Fibroblast of pulmonary artery (primary cell): ENCODE measurements around the gene LAMA4.

Source experiments
- DNase-seq: peaks from one replicate; pipeline ENCODE4 v3.0.0-alpha.2; 2010; ENCODE audit warnings: low read depth
- H3K4me3 ChIP-seq: replicated peaks from 2 replicates; pipeline ENCODE4 v1.5.1; 2011; ENCODE audit warnings: low read depth, mild to moderate bottlenecking, control low read depth, low read length, moderate library complexity
- CTCF ChIP-seq: IDR thresholded peaks from 2 replicates; pipeline ENCODE4 v1.5.1; 2011; ENCODE audit warnings: mild to moderate bottlenecking, control low read depth, low read length, inconsistent platforms; ENCODE audit errors: missing control alignments

The LAMA4 gene

GRCh38 chr6:112179631-112180030 is 74.7 kb downstream of the LAMA4 start:
- no peak overlapping the region for H3K4me3 ChIP-seq
- no peak for TF ChIP-seq CTCF
- DNase-seq = no peak

GRCh38 chr6:112178846-112179245 is 75.5 kb downstream of the LAMA4 start:
- no peak overlapping the region for H3K4me3 ChIP-seq
- no peak for DNase-seq
- TF ChIP-seq CTCF = no peak

DNA sequence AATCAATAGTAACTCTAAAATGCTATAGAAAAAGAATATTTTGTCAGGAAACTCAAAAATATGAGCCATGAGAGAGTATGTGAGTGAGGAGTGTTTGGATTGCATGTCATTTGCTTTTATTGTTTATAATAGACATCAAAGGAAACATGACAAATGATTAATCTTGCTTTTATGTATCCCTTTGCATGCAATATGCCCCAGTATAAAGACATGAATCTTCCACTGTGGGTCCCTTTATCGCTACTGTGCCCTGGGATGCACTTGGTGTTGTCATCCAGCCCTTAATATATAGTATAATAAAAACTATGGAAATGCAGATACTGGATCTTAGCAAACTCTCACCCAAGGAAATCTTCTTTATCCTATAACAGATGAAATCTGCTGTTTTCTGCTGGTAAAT is 77.3 kb downstream of the LAMA4 start:
- no peak overlapping the region for H3K4me3 ChIP-seq
- no peak for DNase-seq
- no peak for TF ChIP-seq CTCF

- DNase-seq = no peak
- H3K4me3 ChIP-seq = no peak overlapping the region
- no peak for TF ChIP-seq CTCF
Observed at GRCh38 chr6:112176175-112176574, 78.2 kb downstream of the LAMA4 start.

DNA sequence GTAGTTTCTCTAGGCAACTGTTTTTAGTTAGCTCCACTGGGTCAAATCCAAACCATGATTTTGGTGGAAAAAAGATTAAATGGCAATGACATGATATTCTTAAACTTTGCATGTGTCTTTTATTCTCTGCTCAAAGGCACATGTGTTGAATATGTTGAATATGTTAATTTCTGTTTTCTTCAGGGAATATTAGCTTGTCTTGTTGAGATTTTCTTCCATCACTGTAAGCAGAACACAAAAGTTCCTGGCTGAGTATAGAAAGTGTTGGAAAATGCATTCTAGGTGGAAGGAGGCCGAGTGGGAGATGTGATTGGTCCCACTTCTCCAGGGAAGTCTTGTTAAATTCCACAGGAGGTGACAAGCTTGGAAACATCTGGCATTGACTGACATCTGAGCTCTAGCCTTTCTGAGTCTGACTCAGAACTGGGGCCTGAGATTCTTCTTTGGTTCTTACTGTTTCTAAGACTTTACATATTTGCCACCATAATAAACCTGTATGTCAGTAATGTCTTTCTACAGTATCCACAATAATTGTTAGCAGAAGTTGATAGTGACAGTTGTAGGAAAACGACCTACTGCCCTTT is 81.1 kb downstream of the LAMA4 start:
- no peak for DNase-seq
- no peak overlapping the region for H3K4me3 ChIP-seq
- TF ChIP-seq CTCF = no peak

- H3K4me3 ChIP-seq = no peak overlapping the region
- no peak for TF ChIP-seq CTCF
- peak; percentile 16 for DNase-seq
Observed at GRCh38 chr6:112172540-112172939, 81.8 kb downstream of the LAMA4 start.

- TF ChIP-seq CTCF = no peak
- no peak for DNase-seq
Observed at GRCh38 chr6:112169541-112169940, 84.8 kb downstream of the LAMA4 start.

More at GRCh38 chr6:112169541-112169940, 84.8 kb downstream of the LAMA4 start:
- no peak overlapping the region for H3K4me3 ChIP-seq
